Smooth muscle cell (in vitro differentiated cells): ENCODE results near the gene ATP1A1. TPM values are rescaled to one million over a fixed set of nuclear protein-coding genes. Genes with fewer than 3 reads are reported as not detected.

ENCODE experiments used
- DNase-seq: peaks from one replicate; lab custom pipeline; 2025; ENCODE audit not compliant: unreplicated experiment; lab: John Stamatoyannopoulos, UW
- H2AFZ ChIP-seq: fragments of 200-600 bp; sonication (generic); 2 replicates; pipeline ENCODE4 v1.6.0; 2016; ENCODE audit warnings: antibody characterized with exemption, low read depth, mild to moderate bottlenecking
- H3F3A ChIP-seq: fragments of 200-600 bp; sonication (generic); 2 replicates; pipeline ENCODE4 v1.6.0; 2017; ENCODE audit warnings: antibody characterized with exemption, low read depth
- H3K27ac ChIP-seq: fragments of 200-600 bp; sonication (generic); 2 replicates; pipeline ENCODE4 v1.5.1; 2016; ENCODE audit warnings: low read depth, mild to moderate bottlenecking
- H3K27me3 ChIP-seq: fragments of 200-600 bp; sonication (generic); 2 replicates; pipeline ENCODE4 v1.6.1; 2016; ENCODE audit warnings: low read depth, mild to moderate bottlenecking
- H3K36me3 ChIP-seq: fragments of 200-600 bp; sonication (generic); 2 replicates; pipeline ENCODE4 v1.5.1; 2016; ENCODE audit warnings: low read depth
- H3K4me1 ChIP-seq: fragments of 200-600 bp; sonication (generic); 2 replicates; pipeline ENCODE4 v1.5.1; 2016; ENCODE audit warnings: low read depth
- H3K4me2 ChIP-seq: fragments of 200-600 bp; sonication (generic); 2 replicates; pipeline ENCODE4 v1.6.0; 2016; ENCODE audit warnings: mild to moderate bottlenecking
- H3K4me3 ChIP-seq: fragments of 200-600 bp; sonication (generic); 2 replicates; pipeline ENCODE4 v1.5.1; 2016; ENCODE audit warnings: mild to moderate bottlenecking
- H3K79me2 ChIP-seq: fragments of 200-600 bp; sonication (generic); 2 replicates; pipeline ENCODE4 v1.6.0; 2016; ENCODE audit warnings: low read depth, mild to moderate bottlenecking
- H3K9ac ChIP-seq: fragments of 200-600 bp; sonication (generic); 2 replicates; pipeline ENCODE4 v1.6.0; 2016; ENCODE audit warnings: low read depth
- H3K9me3 ChIP-seq: fragments of 200-600 bp; sonication (generic); replicated peaks from 2 replicates; pipeline ENCODE4 v1.5.1; 2016; ENCODE audit warnings: low read depth
- H4K20me1 ChIP-seq: fragments of 200-600 bp; sonication (generic); 2 replicates; pipeline ENCODE4 v1.6.0; 2016; ENCODE audit warnings: low read depth
- CTCF ChIP-seq: fragments of 200-600 bp; sonication (generic); IDR thresholded peaks from 2 replicates; pipeline ENCODE4 v1.5.1; 2017; ENCODE audit warnings: borderline replicate concordance, mild to moderate bottlenecking, antibody characterized with exemption; ENCODE audit not compliant: insufficient read depth, poor library complexity, severe bottlenecking
- WGBS: methylation state at CpG from one replicate; pipeline ENCODE4 v1.1.7; 2016; ENCODE audit warnings: low lambda C conversion rate; 5-methylcytosine and 5-hydroxymethylcytosine counted together
- polyA plus RNA-seq: library from polyadenylated mRNA; unstranded; fragments of >200 nt; fragmentation: Nextera tagmentation; extraction: Ambion mirVana; gene quantifications from 2 replicates; pipeline ENCODE4 v1.2.1, GENCODE V29; 2016
- total RNA-seq: library from RNA; depleted of rRNA; stranded (reverse); fragments of >200 nt; gene quantifications from 2 replicates; pipeline ENCODE4 v1.2.3, GENCODE V29; 2014

The ATP1A1 gene
- total and polyA plus RNA-seq, 2 experiments from 2014 or later: 75.7 to 104 TPM

- WGBS: 52% methylated on average over 1 of the region's 1 CpG
- DNase-seq: no peak
- H3K27ac ChIP-seq: no peak overlapping the region
These were observed 13.2 kb upstream of the ATP1A1 start for GRCh38 chr1:116359871-116360270.

GRCh38 chr1:116360429-116361173, 12.4 kb upstream of the ATP1A1 start:
- no peak for DNase-seq
- WGBS: 78% methylated on average over 2 of the region's 2 CpGs
- no peaks in the 10 kb centered on the region for H3K79me2 ChIP-seq
- TF ChIP-seq CTCF: peak; percentile 18
- no peak overlapping the region for H3K4me2 ChIP-seq
- no peaks in the 10 kb centered on the region for H4K20me1 ChIP-seq
- no peak overlapping the region for H2AFZ ChIP-seq
- H3F3A ChIP-seq: no peaks in the 10 kb centered on the region
- H3K36me3 ChIP-seq: no peaks in the 10 kb centered on the region
- peaks cover 11% of the 10 kb centered on the region for H3K4me1 ChIP-seq
- H3K27ac ChIP-seq: no peak overlapping the region
- no peaks in the 10 kb centered on the region for H3K27me3 ChIP-seq
- H3K4me3 ChIP-seq: no peak overlapping the region
- no peaks in the 10 kb centered on the region for H3K9me3 ChIP-seq
- no peak overlapping the region for H3K9ac ChIP-seq

More at GRCh38 chr1:116359871-116360270, 13.2 kb upstream of the ATP1A1 start:
- H3K79me2 ChIP-seq: no peaks in the 10 kb centered on the region
- H3K4me3 ChIP-seq: no peak overlapping the region
- peaks cover 11% of the 10 kb centered on the region for H3K4me1 ChIP-seq
- H3F3A ChIP-seq: no peaks in the 10 kb centered on the region
- H2AFZ ChIP-seq: no peak overlapping the region
- no peaks in the 10 kb centered on the region for H4K20me1 ChIP-seq
- H3K9me3 ChIP-seq: no peaks in the 10 kb centered on the region
- H3K36me3 ChIP-seq: no peaks in the 10 kb centered on the region
- H3K4me2 ChIP-seq: no peak overlapping the region
- no peaks in the 10 kb centered on the region for H3K27me3 ChIP-seq
- H3K9ac ChIP-seq: no peak overlapping the region
- TF ChIP-seq CTCF: no peak

GRCh38 chr1:116361648-116362047, 11.4 kb upstream of the ATP1A1 start:
- H3K27me3 ChIP-seq: no peaks in the 10 kb centered on the region
- no peaks in the 10 kb centered on the region for H3F3A ChIP-seq
- H3K4me2 ChIP-seq: no peak overlapping the region
- no peak overlapping the region for H2AFZ ChIP-seq
- WGBS: 99% methylated on average over 3 of the region's 3 CpGs
- H3K27ac ChIP-seq: no peak overlapping the region
- no peaks in the 10 kb centered on the region for H3K79me2 ChIP-seq
- no peak overlapping the region for H3K9ac ChIP-seq
- no peak for DNase-seq
- H3K9me3 ChIP-seq: no peaks in the 10 kb centered on the region
- H3K36me3 ChIP-seq: no peaks in the 10 kb centered on the region
- no peaks in the 10 kb centered on the region for H4K20me1 ChIP-seq
- no peak for TF ChIP-seq CTCF
- H3K4me1 ChIP-seq: peaks cover 11% of the 10 kb centered on the region
- no peak overlapping the region for H3K4me3 ChIP-seq

GRCh38 chr1:116362050-116362449, 11.0 kb upstream of the ATP1A1 start:
- no peak for DNase-seq
- no peak overlapping the region for H3K27ac ChIP-seq

More at GRCh38 chr1:116362050-116362449, 11.0 kb upstream of the ATP1A1 start:
- H3K36me3 ChIP-seq: no peaks in the 10 kb centered on the region
- H3K4me1 ChIP-seq: peaks cover 11% of the 10 kb centered on the region
- H3K4me2 ChIP-seq: no peak overlapping the region
- no peak overlapping the region for H3K9ac ChIP-seq
- no peaks in the 10 kb centered on the region for H4K20me1 ChIP-seq
- no peaks in the 10 kb centered on the region for H3K9me3 ChIP-seq
- no peak for TF ChIP-seq CTCF
- H2AFZ ChIP-seq: no peak overlapping the region
- H3K27me3 ChIP-seq: no peaks in the 10 kb centered on the region
- WGBS: 98% methylated on average over 4 of the region's 4 CpGs
- no peak overlapping the region for H3K4me3 ChIP-seq
- no peaks in the 10 kb centered on the region for H3K79me2 ChIP-seq
- H3F3A ChIP-seq: no peaks in the 10 kb centered on the region
